ENCODE measurements around the gene MAP7. TPM values are rescaled to one million over a fixed set of nuclear protein-coding genes. Genes with fewer than 3 reads are reported as not detected.

Gene MAP7
- total and polyA plus RNA-seq, 9 of the 15 experiments (the other 6 are each of a cell fraction or from before 2014, with no cell fraction given): 0.76 to 7.7 (median 3.9) TPM

- intact Hi-C loops (cut with micrococcal nuclease) (no loop called here), in situ Hi-C loops (cut with MboI) (no loop called here)
- Histone ChIP-seq H3K79me2 (ENCODE audit: control insufficient read depth, insufficient read depth, low read length) (no peaks in the 10 kb centered on the region), H3K27me3 (ENCODE audit: control insufficient read depth in 2 of 2, insufficient read depth in 2 of 2, low read length in 2 of 2) (peaks cover under 1 to 5% of the 10 kb centered on the region in 2 experiments; a peak in 3 of 5 replicates), H3K9ac (ENCODE audit: insufficient read depth in 1 of 2, low read depth in 2 of 2, low read length in 2 of 2) (no peak overlapping the region), H3K9me3 (replicated peaks; ENCODE audit: control insufficient read depth, insufficient read depth, low read depth, low read length) (no peaks in the 10 kb centered on the region), H4K20me1 (replicated peaks; ENCODE audit: control insufficient read depth, insufficient read depth, low read length) (no peaks in the 10 kb centered on the region), H3K4me2 (ENCODE audit: insufficient read depth, low read length) (no peak overlapping the region), H3K36me3 (ENCODE audit: control insufficient read depth, insufficient read depth, low read length) (no peaks in the 10 kb centered on the region), H3K27ac (ENCODE audit: extremely low read depth, low read depth, low read length) (no peak overlapping the region), H3K9me1 (ENCODE audit: control insufficient read depth, insufficient read depth, low read length) (no peaks in the 10 kb centered on the region), H3K4me1 (replicated peaks in 1 of 2; ENCODE audit: control insufficient read depth in 2 of 2, insufficient read depth in 2 of 2, low read length in 2 of 2) (no peaks in the 10 kb centered on the region), H3K4me3 (no peak overlapping the region), H2AFZ (ENCODE audit: low read depth, low read length) (no peak overlapping the region)
- DNase-seq (ENCODE audit: extremely low read depth in 1 of 4, low spot score in 3 of 4): no peak
- no peak for ATAC-seq
- CTCF ChIA-PET (ENCODE audit: low intra/inter-chr PET ratio): no interaction called here
- no peak for TF ChIP-seq ATF3 (IDR thresholded peaks at IDR 0.05)
- TF ChIP-seq ATF3 (CRISPR knock-in tag; conservative IDR thresholded peaks at IDR 0.05): no peak
- no peak for TF ChIP-seq SMAD2 (IDR thresholded peaks at IDR 0.05; ENCODE audit: low read depth, low read length)
- no peak for TF ChIP-seq SRSF1 (IDR thresholded peaks at IDR 0.05; ENCODE audit: low read depth, low read length)
- no peak for TF ChIP-seq IRF1 (CRISPR knock-in tag; IDR thresholded peaks at IDR 0.05; ENCODE audit: borderline replicate concordance)
- TF ChIP-seq, protein P1, sequence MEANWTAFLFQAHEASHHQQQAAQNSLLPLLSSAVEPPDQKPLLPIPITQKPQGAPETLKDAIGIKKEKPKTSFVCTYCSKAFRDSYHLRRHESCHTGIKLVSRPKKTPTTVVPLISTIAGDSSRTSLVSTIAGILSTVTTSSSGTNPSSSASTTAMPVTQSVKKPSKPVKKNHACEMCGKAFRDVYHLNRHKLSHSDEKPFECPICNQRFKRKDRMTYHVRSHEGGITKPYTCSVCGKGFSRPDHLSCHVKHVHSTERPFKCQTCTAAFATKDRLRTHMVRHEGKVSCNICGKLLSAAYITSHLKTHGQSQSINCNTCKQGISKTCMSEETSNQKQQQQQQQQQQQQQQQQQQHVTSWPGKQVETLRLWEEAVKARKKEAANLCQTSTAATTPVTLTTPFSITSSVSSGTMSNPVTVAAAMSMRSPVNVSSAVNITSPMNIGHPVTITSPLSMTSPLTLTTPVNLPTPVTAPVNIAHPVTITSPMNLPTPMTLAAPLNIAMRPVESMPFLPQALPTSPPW (CRISPR knock-in tag; IDR thresholded peaks at IDR 0.05): no peak
- no peak for TF ChIP-seq LEF1 (IDR thresholded peaks at IDR 0.05)
- TF ChIP-seq ZSCAN32 (CRISPR knock-in tag; IDR thresholded peaks at IDR 0.05): no peak
- TF ChIP-seq CREB3 (tag; conservative IDR thresholded peaks at IDR 0.05; ENCODE audit: low read depth): no peak
- TF ChIP-seq ZNF140 (CRISPR knock-in tag; IDR thresholded peaks at IDR 0.05): no peak
- no peak for TF ChIP-seq PKNOX1 (IDR thresholded peaks at IDR 0.05)
- no peak for TF ChIP-seq SMARCA4 (IDR thresholded peaks at IDR 0.05)
- no peak for TF ChIP-seq KDM5B (IDR thresholded peaks at IDR 0.05; ENCODE audit: insufficient replicate concordance, low read depth, low read length)
- TF ChIP-seq MEIS2 (IDR thresholded peaks at IDR 0.05; ENCODE audit: partially characterized antibody): no peak
- no peak for TF ChIP-seq ZNF143 (CRISPR knock-in tag; IDR thresholded peaks at IDR 0.05)
- no peak for TF ChIP-seq PHF20 (IDR thresholded peaks at IDR 0.05; ENCODE audit: partially characterized antibody)
- no peak for TF ChIP-seq ZFPM2 (CRISPR knock-in tag; IDR thresholded peaks at IDR 0.05)
- FAIRE-seq: no peak
- no TSS peak for BruUV-seq (replicated peaks)
- POLR2A ChIA-PET: no interaction called here
These were observed 33.2 kb downstream of the MAP7 start for GRCh38 chr6:136517002-136517401.
